ENCODE data around the gene CPZ.

Gene CPZ

GRCh38 chr4:8656185-8656517 lies 63.6 kb downstream of the CPZ start:
- DNase-seq: no peak

- no peak for DNase-seq
Observed at GRCh38 chr4:8656711-8657380, 64.3 kb downstream of the CPZ start.

GRCh38 chr4:8657381-8658088 lies 65.0 kb downstream of the CPZ start:
- no peak for DNase-seq

DNA sequence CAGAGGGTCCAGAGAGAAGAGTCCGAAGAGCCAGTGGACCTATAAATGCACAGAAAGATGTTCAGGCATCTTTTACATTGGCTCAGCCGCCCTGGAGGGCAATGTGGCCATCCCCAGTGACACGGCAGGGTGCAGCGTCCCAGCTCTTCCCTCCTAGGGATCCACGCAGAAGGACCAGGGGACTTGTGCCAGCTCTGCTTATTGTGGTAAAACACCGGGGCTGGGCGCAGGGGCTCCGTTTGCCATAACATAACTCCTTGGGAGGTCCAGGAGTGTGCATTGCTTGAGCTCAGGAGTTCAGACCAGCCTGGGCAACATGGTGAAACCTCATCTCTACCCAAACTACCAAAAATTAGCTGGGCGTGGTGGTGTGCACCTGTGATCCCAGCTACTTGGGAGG lies 70.2 kb downstream of the CPZ start:
- DNase-seq: no peak

- DNase-seq: no peak
Observed at GRCh38 chr4:8664031-8664805, 71.7 kb downstream of the CPZ start.

- DNase-seq: no peak
Observed at GRCh38 chr4:8664976-8665375, 72.4 kb downstream of the CPZ start.

DNA sequence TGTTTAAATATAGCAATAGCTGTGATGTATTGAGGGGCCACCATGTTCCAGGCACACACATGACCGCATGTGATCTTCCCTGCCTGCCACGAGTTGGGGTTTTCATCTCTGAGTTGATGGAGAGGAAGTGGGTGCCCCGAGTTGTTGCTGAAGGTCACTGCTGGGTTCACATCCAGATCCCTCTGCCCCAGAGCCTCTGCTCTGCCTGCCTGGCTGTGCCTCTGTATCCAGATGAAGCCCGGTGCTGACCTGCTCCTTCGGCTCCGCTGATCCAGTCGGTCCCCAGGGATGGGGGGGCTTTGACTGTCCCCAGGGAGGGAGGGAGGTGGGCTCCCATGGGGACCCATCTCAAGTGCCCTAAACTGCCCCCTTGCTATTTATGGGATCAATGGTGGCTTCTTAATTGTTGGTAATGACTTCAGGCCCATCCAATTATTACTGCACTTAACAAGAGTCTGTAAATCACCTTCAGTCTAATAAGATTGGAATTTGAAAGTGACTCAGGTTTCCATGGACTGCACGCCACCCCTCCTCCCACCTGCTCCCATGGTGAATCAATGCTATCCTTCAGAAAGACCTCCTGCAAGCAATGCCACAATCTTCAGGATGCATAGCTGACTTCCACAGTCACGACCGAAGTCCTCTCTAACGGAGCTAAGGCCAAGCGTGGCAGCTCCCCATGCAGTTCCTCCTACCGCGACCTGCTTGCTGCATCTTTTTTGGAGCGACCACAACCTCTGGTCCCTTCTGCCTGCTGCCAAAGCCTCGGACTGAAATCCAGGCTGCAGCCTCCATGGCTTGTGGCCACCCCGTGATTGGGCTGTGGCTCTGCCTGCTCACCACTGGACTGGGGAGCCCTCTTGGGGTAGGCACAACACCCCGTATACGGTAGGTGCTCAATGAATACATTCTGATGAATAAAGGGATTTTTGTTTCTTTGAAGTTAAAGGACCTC lies 73.1 kb downstream of the CPZ start:
- DNase-seq: no peak

GRCh38 chr4:8666581-8666980 lies 74.0 kb downstream of the CPZ start:
- DNase-seq: no peak
